Type B pancreatic cell (in vitro differentiated cells): ENCODE results near the gene MLLT6. TPM values are rescaled to one million over a fixed set of nuclear protein-coding genes. Genes with fewer than 3 reads are reported as not detected.

Experiments used
- DNase-seq: peaks from one replicate; pipeline ENCODE4 v3.0.0; 2021; ENCODE audit warnings: mixed read lengths; ENCODE audit not compliant: unreplicated experiment; ENCODE audit errors: extremely low spot score
- H3K27ac Mint-ChIP-seq: 2 replicates; pipeline ENCODE4 v1.8.0; 2021; ENCODE audit warnings: mild to moderate bottlenecking, mixed read lengths
- H3K27me3 Mint-ChIP-seq: 2 replicates; pipeline ENCODE4 v1.8.0; 2021; ENCODE audit warnings: mixed read lengths
- H3K36me3 Mint-ChIP-seq: 2 replicates; pipeline ENCODE4 v1.8.0; 2021; ENCODE audit warnings: mixed read lengths
- H3K4me1 Mint-ChIP-seq: one replicate; pipeline ENCODE4 v1.8.0; 2021; ENCODE audit warnings: mixed read lengths; ENCODE audit not compliant: unreplicated experiment
- H3K4me3 Mint-ChIP-seq: 2 replicates; pipeline ENCODE4 v1.8.0; 2021; ENCODE audit warnings: mild to moderate bottlenecking, mixed read lengths
- H3K9me3 Mint-ChIP-seq: 2 replicates; pipeline ENCODE4 v1.8.0; 2021; ENCODE audit warnings: mixed read lengths
- CTCF ChIP-seq: fragments of 200-600 bp; sonication (generic); conservative IDR thresholded peaks from 2 replicates; pipeline ENCODE4 v1.5.0; 2021; ENCODE audit warnings: antibody characterized with exemption, mild to moderate bottlenecking
- total RNA-seq: library from RNA; stranded (reverse); gene quantifications from 2 replicates; pipeline ENCODE4 v1.2.1, GENCODE V29; 2021; ENCODE audit warnings: low replicate concordance

Gene MLLT6
- total RNA-seq, 1 donor from 2014 or later = 130 TPM

DNA sequence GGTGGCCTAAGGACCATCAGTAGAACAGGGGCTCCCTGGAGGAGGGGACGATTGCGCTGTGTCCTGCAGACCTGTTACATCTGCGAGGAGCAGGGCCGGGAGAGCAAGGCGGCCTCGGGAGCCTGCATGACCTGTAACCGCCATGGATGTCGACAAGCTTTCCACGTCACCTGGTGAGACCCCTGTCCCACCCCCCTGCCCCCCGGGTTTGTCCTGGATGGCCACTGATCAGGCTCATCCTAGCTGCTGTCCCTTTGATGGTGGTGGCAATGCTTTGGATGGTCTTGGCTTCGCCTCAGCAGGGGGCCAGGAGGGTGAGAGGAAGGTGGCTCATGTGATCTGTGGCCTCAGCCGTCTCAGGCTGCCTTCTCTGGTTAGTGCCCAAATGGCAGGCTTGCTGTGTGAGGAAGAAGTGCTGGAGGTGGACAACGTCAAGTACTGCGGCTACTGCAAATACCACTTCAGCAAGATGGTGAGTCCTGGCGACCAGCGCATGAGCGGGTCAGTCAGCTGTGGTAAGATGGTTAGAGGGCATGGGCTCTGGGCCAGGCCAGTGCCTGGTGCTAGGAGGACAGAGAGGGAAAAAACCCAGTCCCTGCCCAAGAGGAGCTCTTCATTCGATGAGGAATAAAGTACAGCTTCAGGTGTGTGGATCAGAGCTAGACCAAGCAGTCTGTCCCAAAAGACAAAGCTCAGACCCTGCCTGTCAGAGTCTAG, 4.2 kb downstream of the MLLT6 start:
- Mint-ChIP-seq H3K4me3 (no peak overlapping the region), H3K36me3 (peaks cover 10% of the 10 kb centered on the region), H3K9me3 (no peaks in the 10 kb centered on the region), H3K27me3 (peaks cover 3% of the 10 kb centered on the region), H3K4me1 (peaks cover 32% of the 10 kb centered on the region), H3K27ac (no peak overlapping the region)
- TF ChIP-seq CTCF = no peak
- no peak for DNase-seq

GRCh38 chr17:38709864-38710603, 5.0 kb downstream of the MLLT6 start:
- peaks cover 29% of the 10 kb centered on the region for H3K4me1 Mint-ChIP-seq
- DNase-seq = no peak
- no peak for TF ChIP-seq CTCF
- H3K4me3 Mint-ChIP-seq = no peak overlapping the region
- no peaks in the 10 kb centered on the region for H3K9me3 Mint-ChIP-seq
- peaks cover 10% of the 10 kb centered on the region for H3K36me3 Mint-ChIP-seq
- no peak overlapping the region for H3K27ac Mint-ChIP-seq
- H3K27me3 Mint-ChIP-seq = no peaks in the 10 kb centered on the region

- Mint-ChIP-seq H3K36me3 (peaks cover 10% of the 10 kb centered on the region), H3K4me1 (peaks cover 29% of the 10 kb centered on the region), H3K4me3 (no peak overlapping the region), H3K27ac (no peak overlapping the region), H3K27me3 (no peaks in the 10 kb centered on the region), H3K9me3 (no peaks in the 10 kb centered on the region)
- no peak for DNase-seq
- TF ChIP-seq CTCF = no peak
Measured at GRCh38 chr17:38710604-38710962, 5.5 kb downstream of the MLLT6 start.

DNA sequence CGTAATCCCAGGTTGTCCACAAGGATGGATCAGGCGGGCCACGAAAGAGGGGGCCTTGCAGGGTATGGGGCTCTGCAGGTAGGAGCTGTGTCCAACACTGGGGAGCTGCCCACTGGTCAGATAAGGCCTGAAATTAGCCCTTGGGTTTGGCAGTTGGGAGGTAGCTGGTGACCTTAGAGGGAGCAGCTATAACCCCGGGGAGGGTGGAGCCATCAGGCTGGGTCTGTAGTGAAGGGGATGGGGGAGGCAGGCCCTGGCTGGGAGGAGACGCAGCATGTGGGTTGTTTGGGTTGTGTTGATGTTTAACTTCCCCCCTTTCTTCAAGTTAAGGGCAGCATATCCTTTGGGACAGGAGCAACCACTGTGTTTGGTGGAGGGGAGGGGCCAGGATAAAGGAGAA, 5.9 kb downstream of the MLLT6 start:
- no peaks in the 10 kb centered on the region for H3K27me3 Mint-ChIP-seq
- H3K4me3 Mint-ChIP-seq = no peak overlapping the region
- H3K36me3 Mint-ChIP-seq = peaks cover 10% of the 10 kb centered on the region
- no peak for DNase-seq
- H3K9me3 Mint-ChIP-seq = no peaks in the 10 kb centered on the region
- H3K27ac Mint-ChIP-seq = no peak overlapping the region
- TF ChIP-seq CTCF = no peak
- H3K4me1 Mint-ChIP-seq = peaks cover 29% of the 10 kb centered on the region

- H3K4me1 Mint-ChIP-seq = peaks cover 21% of the 10 kb centered on the region
- peaks cover 13% of the 10 kb centered on the region for H3K36me3 Mint-ChIP-seq
- no peak overlapping the region for H3K4me3 Mint-ChIP-seq
- DNase-seq = no peak
- H3K9me3 Mint-ChIP-seq = no peaks in the 10 kb centered on the region
- no peaks in the 10 kb centered on the region for H3K27me3 Mint-ChIP-seq
- no peak for TF ChIP-seq CTCF
- H3K27ac Mint-ChIP-seq = no peak overlapping the region
Measured at GRCh38 chr17:38711792-38712571, 6.9 kb downstream of the MLLT6 start.
